IMR-90 (cell line): ENCODE measurements around the gene APAF1. TPM values are rescaled to one million over a fixed set of nuclear protein-coding genes. Genes with fewer than 3 reads are reported as not detected.

Experiments
- ATAC-seq: fragments of 200-7000 bp; cut with Tn5 transposase; 2 replicates; pipeline ENCODE4 v1.9.1; 2020; ENCODE audit warnings: low read depth, mild to moderate bottlenecking, moderate library complexity
- BruUV-seq: library from RNA; stranded (reverse); fragments of 400-500 nt; replicated peaks from 2 replicates; lab custom pipeline; 2021; lab: Mats Ljungman, UMichigan
- CTCF ChIA-PET: fragments of 300-600 bp; formaldehyde crosslinking; extraction: SDS; loops from one replicate; lab custom pipeline; 2021; ENCODE audit warnings: antibody characterized with exemption; lab: Yijun Ruan, JAX
- POLR2A ChIA-PET: fragments of 300-600 bp; sonication (Branson Sonifier 250); formaldehyde crosslinking; loops from one replicate; lab custom pipeline; 2022; ENCODE audit warnings: antibody characterized with exemption; ENCODE audit not compliant: unreplicated experiment; lab: Charles Lee
- DNase-seq: peaks from one replicate; pipeline ENCODE4 v3.0.0; 2013
- H2AFZ ChIP-seq: replicated peaks from 2 replicates; pipeline ENCODE3; 2013; ENCODE audit warnings: low read length, mild to moderate bottlenecking; ENCODE audit not compliant: poor library complexity
- H2AK5ac ChIP-seq: 2 replicates; pipeline ENCODE4 v1.6.1; 2013; ENCODE audit warnings: low read depth, low read length, inconsistent platforms
- H2AK9ac ChIP-seq: replicated peaks from 2 replicates; pipeline ENCODE3; 2013; ENCODE audit warnings: mild to moderate bottlenecking, low read depth, low read length, moderate library complexity; ENCODE audit not compliant: poor library complexity
- H2BK120ac ChIP-seq: 2 replicates; pipeline ENCODE4 v1.6.1; 2013; ENCODE audit warnings: low read depth, low read length, inconsistent platforms
- H2BK15ac ChIP-seq: 3 replicates; pipeline ENCODE4 v1.6.1; 2013; ENCODE audit warnings: low read depth, low read length, inconsistent platforms
- H2BK20ac ChIP-seq: 2 replicates; pipeline ENCODE4 v1.6.1; 2013; ENCODE audit warnings: low read depth, mild to moderate bottlenecking, inconsistent platforms, low read length, moderate library complexity
- H2BK5ac ChIP-seq: 2 replicates; pipeline ENCODE4 v1.6.1; 2013; ENCODE audit warnings: mild to moderate bottlenecking, low read depth, low read length, inconsistent platforms; ENCODE audit not compliant: poor library complexity, severe bottlenecking
- H3K14ac ChIP-seq: replicated peaks from 2 replicates; pipeline ENCODE4 v1.6.1; 2013; ENCODE audit warnings: low read depth, low read length, inconsistent platforms
- H3K18ac ChIP-seq: 2 replicates; pipeline ENCODE4 v1.6.1; 2013; ENCODE audit warnings: low read depth, low read length, control low read depth
- H3K23ac ChIP-seq: 2 replicates; pipeline ENCODE4 v1.6.1; 2013; ENCODE audit warnings: low read depth, low read length, inconsistent platforms
- H3K27ac ChIP-seq: 2 replicates; pipeline ENCODE4 v1.5.1; 2013; ENCODE audit warnings: mild to moderate bottlenecking, control low read depth, low read length; ENCODE audit not compliant: insufficient read depth
- H3K27me3 ChIP-seq: 2 replicates; pipeline ENCODE4 v1.6.1; 2013; ENCODE audit warnings: low read length; ENCODE audit not compliant: control insufficient read depth, insufficient read depth
- H3K36me3 ChIP-seq: 2 replicates; pipeline ENCODE4 v1.6.1; 2013; ENCODE audit warnings: low read length, mixed read lengths; ENCODE audit not compliant: control insufficient read depth, insufficient read depth
- H3K4ac ChIP-seq: 2 replicates; pipeline ENCODE4 v1.6.1; 2013; ENCODE audit warnings: low read depth, low read length, inconsistent platforms
- H3K4me1 ChIP-seq: 2 replicates; pipeline ENCODE4 v1.6.1; 2013; ENCODE audit warnings: low read length, mixed read lengths; ENCODE audit not compliant: control insufficient read depth, insufficient read depth
- H3K4me2 ChIP-seq: 2 replicates; pipeline ENCODE4 v1.6.1; 2013; ENCODE audit warnings: low read depth, mild to moderate bottlenecking, control low read depth, low read length, moderate library complexity
- H3K4me3 ChIP-seq: 2 replicates; pipeline ENCODE4 v1.5.1; 2013; ENCODE audit warnings: low read depth, mild to moderate bottlenecking, control low read depth, low read length, moderate library complexity; ENCODE audit not compliant: insufficient read depth
- H3K56ac ChIP-seq: 2 replicates; pipeline ENCODE4 v1.6.1; 2013; ENCODE audit warnings: low read length, inconsistent platforms; ENCODE audit not compliant: insufficient read depth; ENCODE audit errors: extremely low read depth
- H3K79me1 ChIP-seq, 2 experiments: 2 replicates each; pipeline ENCODE4 v1.6.1; 2013; ENCODE audit warnings: low read length in 2 of 2, inconsistent platforms in 1 of 2, low read depth in 1 of 2
- H3K9ac ChIP-seq: 2 replicates; pipeline ENCODE4 v1.6.1; 2013; ENCODE audit warnings: low read depth, low read length, control low read depth
- H3K9me1 ChIP-seq: 2 replicates; pipeline ENCODE4 v1.6.1; 2013; ENCODE audit warnings: low read length, inconsistent platforms; ENCODE audit not compliant: insufficient read depth
- H3K9me3 ChIP-seq: 2 replicates; pipeline ENCODE4 v1.6.1; 2013; ENCODE audit warnings: low read length; ENCODE audit not compliant: control insufficient read depth, insufficient read depth
- H4K20me1 ChIP-seq: 2 replicates; pipeline ENCODE4 v1.6.1; 2013; ENCODE audit warnings: low read length, inconsistent platforms; ENCODE audit not compliant: insufficient read depth
- H4K5ac ChIP-seq: 2 replicates; pipeline ENCODE4 v1.6.1; 2013; ENCODE audit warnings: mild to moderate bottlenecking, low read depth, low read length, control low read depth
- H4K8ac ChIP-seq, 2 experiments: 2 replicates each; pipeline ENCODE4 v1.6.1; 2013; ENCODE audit warnings: low read depth in 2 of 2, low read length in 2 of 2, control low read depth in 1 of 2, inconsistent platforms in 1 of 2
- H4K91ac ChIP-seq: 2 replicates; pipeline ENCODE4 v1.6.1; 2013; ENCODE audit warnings: low read depth, low read length, inconsistent platforms; ENCODE audit not compliant: insufficient read depth
- BHLHE40 ChIP-seq: fragments of 150-350 bp; IDR thresholded peaks from 2 replicates; pipeline ENCODE4 v1.6.1; 2016; ENCODE audit warnings: mild to moderate bottlenecking, low read depth, low read length
- MAZ ChIP-seq: IDR thresholded peaks from 2 replicates; pipeline ENCODE4 v1.6.1; 2012; ENCODE audit warnings: low read depth, mild to moderate bottlenecking, low read length, improper control_type of control experiment, moderate library complexity, borderline replicate concordance
- WGBS, 2 experiments: methylation state at CpG; one replicate each; pipeline versions ENCODE4 v1.1.5 to v1.1.7; 2013; ENCODE audit warnings: missing lambda C conversion rate in 2 of 2; ENCODE audit not compliant: insufficient read length in 1 of 2; ENCODE audit errors: extremely low coverage in 2 of 2; 5-methylcytosine and 5-hydroxymethylcytosine counted together
- dilution Hi-C: fragments of 300-500 bp; cut with HindIII; formaldehyde crosslinking; loops from one replicate; pipeline ENCODE4 v1.14.3; 2018; ENCODE audit warnings: low sequenced_read_pairs; ENCODE audit not compliant: unreplicated experiment
- in situ Hi-C: fragments of 300-500 bp; cut with MboI; formaldehyde crosslinking; loops from 3 replicates; pipeline ENCODE4 v1.14.3; 2019; ENCODE audit warnings: low sequenced_read_pairs, inconsistent platforms, mixed read lengths
- intact Hi-C: fragments of 100-400 bp; cut with micrococcal nuclease; formaldehyde crosslinking; loops from 2 replicates; pipeline ENCODE4 v1.10.0; 2022
- polyA plus RNA-seq, 3 experiments: library from polyadenylated mRNA; depleted of rRNA; stranded (reverse); fragments of >200 nt; gene quantifications; 2 replicates each; pipeline ENCODE4 v1.2.3, GENCODE V29; 2012; ENCODE audit warnings: low replicate concordance in 1 of 3
- total RNA-seq: library from RNA; depleted of rRNA; stranded (reverse); fragments of >200 nt; gene quantifications from 2 replicates; pipeline ENCODE4 v1.2.3, GENCODE V29; 2012
- TF ChIP-seq, protein P1 (sequence below): conservative IDR thresholded peaks from 2 replicates; pipeline ENCODE4 v1.5.1; 2012; ENCODE audit warnings: mild to moderate bottlenecking, low read depth, low read length, improper control_type of control experiment

The APAF1 gene
- total and polyA plus RNA-seq, 2 of the 4 experiments (the other 2 are of a cell fraction), result 10.9 to 32.8 TPM

DNA sequence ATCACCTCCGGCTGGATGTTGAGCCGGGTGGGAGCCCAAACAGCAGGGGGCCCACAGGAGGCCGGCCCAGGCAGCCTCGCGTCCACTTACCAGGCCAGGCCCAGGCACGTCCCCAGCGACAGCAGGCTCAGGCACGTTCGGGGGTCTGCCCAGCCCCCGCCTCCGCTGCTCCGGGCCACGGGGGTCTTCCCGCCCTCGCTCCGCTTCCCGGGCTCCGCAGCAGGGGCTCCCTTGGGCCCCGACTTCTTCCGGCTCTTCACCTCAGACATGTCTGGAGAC is 718 bp upstream of the APAF1 start:
- no peak for DNase-seq
- in situ Hi-C loops (no loop called here), intact Hi-C loops (loop anchor here (2.0 to 10.0 kb wide), 2 partner anchors 130 to 228 kb away; partner anchors contain the start of gene TMPO), dilution Hi-C loops (no loop called here)
- Histone ChIP-seq H4K20me1 (0 out of 2 replicates have a peak, but pooled peaks cover 3% of the 10 kb centered on the region), H2AFZ (peak overlapping the region; percentile 99), H3K9me3 (no peaks in the 10 kb centered on the region), H2BK20ac (no peak overlapping the region), H2BK5ac (peak overlapping the region; percentile 79), H3K56ac (peak overlapping the region; percentile 94), H3K9me1 (no peaks in the 10 kb centered on the region), H2AK5ac (peak overlapping the region; percentile 57), H4K8ac (peak overlapping the region; percentile 63 to 82; a peak in 3 of 4 replicates), H2BK15ac (peak overlapping the region; percentile 23; the same call in 1 of the 3 replicates), H3K14ac (peak overlapping the region; percentile 87; the same call in 1 of the 2 replicates), H3K9ac (peak overlapping the region; percentile 94), H4K91ac (peak overlapping the region; percentile 92), H2AK9ac (peak overlapping the region; percentile 96), H3K18ac (peak overlapping the region; percentile 20), H3K4me1 (no peaks in the 10 kb centered on the region; the same call in 1 of the 2 replicates), H3K4me3 (peak overlapping the region; percentile 67), H3K79me1 (peaks cover 0 to 11% of the 10 kb centered on the region in 2 experiments; a peak in 3 of 4 replicates), H2BK120ac (peak overlapping the region; percentile 12; the same call in 1 of the 2 replicates), H3K23ac (peak overlapping the region; percentile 85; the same call in 1 of the 2 replicates), H3K4me2 (peak overlapping the region; percentile 53), H3K36me3 (peaks cover under 1% of the 10 kb centered on the region; the same call in 1 of the 2 replicates), H3K4ac (peak overlapping the region; percentile 79), H4K5ac (peak overlapping the region; percentile 54; the same call in 1 of the 2 replicates), H3K27ac (peak overlapping the region; percentile 69), H3K27me3 (no peaks in the 10 kb centered on the region)
- 0% methylated on average over 12 of the region's 20 CpGs; no CpG with 5 or more reads in 1 of the 2 experiments for WGBS, 2 experiments
- POLR2A ChIA-PET, result no interaction called here
- CTCF ChIA-PET, result interaction anchor here (0.8 kb wide), 1 partner anchor 78 kb away, joined by 3 read pairs; no protein-coding TSS in a partner anchor
- BruUV-seq, result no TSS peak
- TF ChIP-seq BHLHE40, result peak; percentile 22; the same call in 1 of the 2 replicates
- TF ChIP-seq, protein P1, sequence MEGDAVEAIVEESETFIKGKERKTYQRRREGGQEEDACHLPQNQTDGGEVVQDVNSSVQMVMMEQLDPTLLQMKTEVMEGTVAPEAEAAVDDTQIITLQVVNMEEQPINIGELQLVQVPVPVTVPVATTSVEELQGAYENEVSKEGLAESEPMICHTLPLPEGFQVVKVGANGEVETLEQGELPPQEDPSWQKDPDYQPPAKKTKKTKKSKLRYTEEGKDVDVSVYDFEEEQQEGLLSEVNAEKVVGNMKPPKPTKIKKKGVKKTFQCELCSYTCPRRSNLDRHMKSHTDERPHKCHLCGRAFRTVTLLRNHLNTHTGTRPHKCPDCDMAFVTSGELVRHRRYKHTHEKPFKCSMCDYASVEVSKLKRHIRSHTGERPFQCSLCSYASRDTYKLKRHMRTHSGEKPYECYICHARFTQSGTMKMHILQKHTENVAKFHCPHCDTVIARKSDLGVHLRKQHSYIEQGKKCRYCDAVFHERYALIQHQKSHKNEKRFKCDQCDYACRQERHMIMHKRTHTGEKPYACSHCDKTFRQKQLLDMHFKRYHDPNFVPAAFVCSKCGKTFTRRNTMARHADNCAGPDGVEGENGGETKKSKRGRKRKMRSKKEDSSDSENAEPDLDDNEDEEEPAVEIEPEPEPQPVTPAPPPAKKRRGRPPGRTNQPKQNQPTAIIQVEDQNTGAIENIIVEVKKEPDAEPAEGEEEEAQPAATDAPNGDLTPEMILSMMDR, result peak; percentile 15; the same call in 1 of the 2 replicates
- TF ChIP-seq MAZ, result no peak
- peak; percentile 19 for ATAC-seq
